BE2C (cell line): ENCODE measurements around the gene PTPRM.

Source experiments
- DNase-seq: peaks from one replicate; pipeline ENCODE4 v3.0.0-alpha.2; 2020
- H3K27me3 ChIP-seq: fragments of 250-450 bp; sonication (Bioruptor Pico); 2 replicates; pipeline ENCODE4 v1.5.1; 2020; ENCODE audit warnings: mild to moderate bottlenecking
- H3K36me3 ChIP-seq: fragments of 250-450 bp; sonication (Bioruptor Pico); 2 replicates; pipeline ENCODE4 v1.5.1; 2020; ENCODE audit warnings: mild to moderate bottlenecking
- H3K4me1 ChIP-seq: fragments of 250-450 bp; sonication (Bioruptor Pico); 2 replicates; pipeline ENCODE4 v1.5.1; 2020
- H3K4me3 ChIP-seq: 2 replicates; pipeline ENCODE4 v1.5.1; 2011; ENCODE audit warnings: low read depth, low read length
- H3K9me3 ChIP-seq: fragments of 250-450 bp; sonication (Bioruptor Pico); 2 replicates; pipeline ENCODE4 v1.5.1; 2020
- TF ChIP-seq, protein P1 (sequence below): IDR thresholded peaks from 2 replicates; pipeline ENCODE4 v1.5.1; 2012; ENCODE audit warnings: mild to moderate bottlenecking, low read depth, low read length

Gene PTPRM

DNA sequence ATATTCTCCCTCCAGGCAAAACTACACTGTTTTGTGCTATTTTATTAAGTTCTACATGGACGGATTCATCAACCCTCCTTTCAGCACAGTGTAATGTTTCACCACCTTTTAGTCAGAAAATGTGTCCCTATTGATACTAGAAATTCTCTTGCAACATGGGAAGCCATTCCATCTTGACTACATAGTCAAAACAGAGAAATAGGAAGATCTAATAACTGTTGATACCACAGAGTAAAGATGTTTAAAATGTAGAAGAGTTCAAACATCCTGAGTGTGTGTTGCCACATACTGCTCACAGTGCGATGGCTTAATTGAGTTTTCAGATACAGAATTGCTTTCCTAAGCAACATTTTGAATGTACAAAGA, 549.9 kb downstream of the PTPRM start:
- no peak overlapping the region for H3K4me3 ChIP-seq

DNA sequence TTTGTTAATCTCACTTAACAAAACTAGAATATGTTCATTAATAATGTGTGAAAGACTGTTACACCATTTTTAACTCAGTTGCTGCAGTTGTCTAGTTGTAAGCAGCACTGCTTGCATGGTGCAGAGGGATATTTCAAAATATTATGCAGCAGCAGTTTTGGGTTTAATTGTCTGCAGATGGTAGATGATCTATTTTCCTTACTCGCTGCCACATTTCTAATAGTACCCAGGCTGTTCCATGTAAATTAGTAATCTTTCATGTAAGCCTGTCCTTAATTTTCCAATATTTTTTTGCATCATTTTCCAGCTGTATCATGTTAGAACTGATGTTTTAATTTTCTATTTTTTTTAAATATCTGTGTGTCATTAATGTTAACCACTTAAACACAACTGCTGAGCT, 554.0 kb downstream of the PTPRM start:
- DNase-seq, result no peak
- no peaks in the 10 kb centered on the region for H3K36me3 ChIP-seq
- H3K4me1 ChIP-seq, result no peaks in the 10 kb centered on the region
- H3K4me3 ChIP-seq, result no peak overlapping the region
- TF ChIP-seq, protein P1, sequence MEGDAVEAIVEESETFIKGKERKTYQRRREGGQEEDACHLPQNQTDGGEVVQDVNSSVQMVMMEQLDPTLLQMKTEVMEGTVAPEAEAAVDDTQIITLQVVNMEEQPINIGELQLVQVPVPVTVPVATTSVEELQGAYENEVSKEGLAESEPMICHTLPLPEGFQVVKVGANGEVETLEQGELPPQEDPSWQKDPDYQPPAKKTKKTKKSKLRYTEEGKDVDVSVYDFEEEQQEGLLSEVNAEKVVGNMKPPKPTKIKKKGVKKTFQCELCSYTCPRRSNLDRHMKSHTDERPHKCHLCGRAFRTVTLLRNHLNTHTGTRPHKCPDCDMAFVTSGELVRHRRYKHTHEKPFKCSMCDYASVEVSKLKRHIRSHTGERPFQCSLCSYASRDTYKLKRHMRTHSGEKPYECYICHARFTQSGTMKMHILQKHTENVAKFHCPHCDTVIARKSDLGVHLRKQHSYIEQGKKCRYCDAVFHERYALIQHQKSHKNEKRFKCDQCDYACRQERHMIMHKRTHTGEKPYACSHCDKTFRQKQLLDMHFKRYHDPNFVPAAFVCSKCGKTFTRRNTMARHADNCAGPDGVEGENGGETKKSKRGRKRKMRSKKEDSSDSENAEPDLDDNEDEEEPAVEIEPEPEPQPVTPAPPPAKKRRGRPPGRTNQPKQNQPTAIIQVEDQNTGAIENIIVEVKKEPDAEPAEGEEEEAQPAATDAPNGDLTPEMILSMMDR, result no peak
- H3K9me3 ChIP-seq, result no peaks in the 10 kb centered on the region
- H3K27me3 ChIP-seq, result no peaks in the 10 kb centered on the region

More for the DNA sequence above, 549.9 kb downstream of the PTPRM start:
- TF ChIP-seq, protein P1, result no peak
- no peaks in the 10 kb centered on the region for H3K27me3 ChIP-seq
- no peak for DNase-seq
- H3K36me3 ChIP-seq, result no peaks in the 10 kb centered on the region
- no peaks in the 10 kb centered on the region for H3K9me3 ChIP-seq
- no peaks in the 10 kb centered on the region for H3K4me1 ChIP-seq

DNA sequence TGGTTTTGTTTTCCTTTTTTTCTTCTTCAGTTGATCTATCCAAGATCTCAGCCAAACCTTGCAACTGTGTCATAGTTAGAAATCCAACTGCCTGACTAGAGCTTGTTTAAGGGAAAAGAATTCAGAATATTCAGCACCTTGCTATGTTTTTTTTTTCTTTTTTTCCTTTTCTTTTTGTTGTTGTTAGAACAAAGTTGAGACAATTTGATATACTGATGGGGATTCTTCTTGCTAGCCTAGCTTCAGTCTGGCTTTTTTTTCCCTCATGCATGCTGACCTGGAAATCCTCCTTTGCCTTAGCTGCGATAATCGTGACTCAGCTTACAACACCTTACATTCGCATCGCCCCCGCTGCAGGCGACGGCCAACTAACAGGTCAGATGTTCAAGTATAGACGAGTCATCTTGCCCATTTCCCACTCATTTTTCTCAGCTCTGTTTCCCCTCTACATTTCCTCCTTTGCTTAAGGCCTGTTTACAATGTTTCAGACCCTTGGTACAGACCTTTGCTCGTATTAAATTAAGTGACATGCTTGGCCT, 554.9 kb downstream of the PTPRM start:
- no peak for DNase-seq
- no peaks in the 10 kb centered on the region for H3K36me3 ChIP-seq
- H3K27me3 ChIP-seq, result no peaks in the 10 kb centered on the region
- H3K4me1 ChIP-seq, result no peaks in the 10 kb centered on the region
- TF ChIP-seq, protein P1, result no peak
- no peaks in the 10 kb centered on the region for H3K9me3 ChIP-seq
- H3K4me3 ChIP-seq, result no peak overlapping the region

DNA sequence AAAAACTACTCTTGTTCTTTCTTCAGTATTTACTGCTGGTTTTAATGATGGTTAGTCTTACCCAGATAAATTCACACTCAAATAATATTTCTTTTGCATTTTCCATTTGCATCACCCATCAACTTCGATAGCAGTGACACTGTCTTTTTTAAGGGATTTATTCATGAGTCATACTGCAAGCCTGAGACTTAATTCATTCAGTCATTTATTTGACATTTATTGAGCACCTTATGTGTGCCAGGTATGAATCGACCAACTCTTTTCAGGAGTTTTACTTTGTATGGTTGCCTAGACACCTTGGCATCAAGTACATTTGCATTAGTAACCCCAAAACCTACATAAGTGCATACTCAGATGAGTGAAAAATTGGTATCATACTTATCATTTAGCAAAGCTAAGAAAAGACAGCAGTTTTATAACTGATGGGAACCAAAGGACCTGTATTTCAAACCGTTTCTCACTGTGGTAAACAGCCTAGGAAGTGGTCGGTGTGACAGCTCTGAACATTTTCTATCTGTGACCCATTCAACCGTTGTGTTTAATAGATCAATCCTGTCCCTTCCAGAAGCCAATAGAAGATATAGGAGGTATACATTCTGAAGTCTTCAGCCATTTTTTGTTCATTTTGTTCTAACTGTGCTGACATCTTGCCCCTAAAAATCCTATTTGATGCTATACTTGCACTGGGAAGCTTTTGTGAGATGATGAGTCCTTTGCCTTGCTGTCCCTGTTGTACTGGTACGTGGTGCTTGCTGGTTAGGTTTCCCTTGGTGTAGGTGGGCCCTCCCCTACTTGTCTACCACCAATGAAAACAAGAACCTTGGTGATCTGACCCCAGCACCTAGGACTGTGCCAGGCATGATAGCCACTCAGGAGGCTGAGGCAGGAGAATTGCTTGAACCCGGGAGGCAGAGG, 557.4 kb downstream of the PTPRM start:
- Histone ChIP-seq H3K27me3 (no peaks in the 10 kb centered on the region), H3K4me1 (no peaks in the 10 kb centered on the region), H3K4me3 (no peak overlapping the region), H3K36me3 (no peaks in the 10 kb centered on the region), H3K9me3 (no peaks in the 10 kb centered on the region)
- TF ChIP-seq, protein P1, result no peak
- no peak for DNase-seq

DNA sequence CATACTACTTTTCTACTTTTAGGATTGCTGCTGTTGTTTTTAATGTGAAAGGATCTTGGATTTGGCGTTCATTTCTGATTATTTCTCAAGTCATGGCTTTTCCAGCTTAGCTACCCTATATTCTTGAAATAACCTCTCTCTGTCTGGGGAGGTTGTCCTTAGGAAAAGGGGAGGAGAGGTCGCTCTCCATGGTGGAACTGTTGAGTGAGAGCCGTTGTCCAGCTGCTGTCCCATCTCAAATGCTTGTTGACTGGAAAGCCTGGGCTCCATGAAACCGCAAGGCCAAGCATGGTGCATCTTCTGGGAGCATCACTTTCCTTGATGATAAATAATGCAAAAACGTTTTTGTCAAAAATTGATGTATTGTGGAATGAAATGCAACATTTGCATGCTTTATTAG, 563.0 kb downstream of the PTPRM start:
- no peak overlapping the region for H3K4me3 ChIP-seq
- TF ChIP-seq, protein P1, result no peak
- no peaks in the 10 kb centered on the region for H3K4me1 ChIP-seq
- H3K27me3 ChIP-seq, result no peaks in the 10 kb centered on the region
- DNase-seq, result no peak
- H3K9me3 ChIP-seq, result no peaks in the 10 kb centered on the region
- no peaks in the 10 kb centered on the region for H3K36me3 ChIP-seq

DNA sequence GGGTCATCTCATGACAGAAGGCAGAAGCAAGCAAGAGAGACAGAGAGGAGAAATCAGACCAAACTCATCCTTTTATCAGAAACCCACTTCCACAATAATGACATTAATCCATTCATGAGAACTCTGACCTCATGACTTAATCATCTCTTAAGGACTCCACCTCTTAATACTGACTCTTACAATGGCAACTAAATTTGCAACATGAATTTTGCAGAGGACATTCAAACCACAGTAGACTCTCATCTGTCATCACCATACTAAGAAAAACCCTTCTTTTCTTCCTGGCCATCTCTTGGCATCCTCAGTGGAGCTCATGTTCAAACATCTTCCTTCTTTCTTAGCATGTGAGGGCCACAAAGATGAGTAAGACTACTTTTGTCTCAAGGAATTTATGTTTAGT, 565.9 kb downstream of the PTPRM start:
- H3K9me3 ChIP-seq, result no peaks in the 10 kb centered on the region
- H3K4me1 ChIP-seq, result no peaks in the 10 kb centered on the region
- TF ChIP-seq, protein P1, result no peak
- no peak overlapping the region for H3K4me3 ChIP-seq
- no peaks in the 10 kb centered on the region for H3K27me3 ChIP-seq
- no peak for DNase-seq
- H3K36me3 ChIP-seq, result no peaks in the 10 kb centered on the region
